KBM-7 (cell line): ENCODE results near the gene TACSTD2.
A peak's percentile ranks its signal among the peaks of the same experiment; 100 is the strongest.
"Not testable (repeated sequence)": the region's sequence is repeated elsewhere in the genome, so short reads cannot be mapped to it uniquely, and the experiment has no call there.

Source experiments
- DNase-seq: peaks from one replicate; pipeline ENCODE4 v3.0.0-alpha.2; 2015
- in situ Hi-C: fragments of 300-500 bp; cut with MboI; formaldehyde crosslinking; loops from 2 replicates; pipeline ENCODE4 v1.14.3; 2020; ENCODE audit warnings: low sequenced_read_pairs, low pct_unique_long_range_greater_than_20kb, mixed read lengths

Gene TACSTD2

GRCh38 chr1:58591806-58592205 is 14.8 kb upstream of the TACSTD2 start:
- in situ Hi-C loops: no loop called here

GRCh38 chr1:58590019-58590418 is 13.0 kb upstream of the TACSTD2 start:
- DNase-seq: no peak
- in situ Hi-C loops: no loop called here

More at GRCh38 chr1:58591806-58592205, 14.8 kb upstream of the TACSTD2 start:
- DNase-seq: no peak

GRCh38 chr1:58588396-58588795 is 11.3 kb upstream of the TACSTD2 start:
- in situ Hi-C loops: no loop called here
- DNase-seq: no peak

- no peak for DNase-seq
- in situ Hi-C loops: no loop called here
Measured at GRCh38 chr1:58587667-58588066, 10.6 kb upstream of the TACSTD2 start.

GRCh38 chr1:58586271-58586670 is 9.2 kb upstream of the TACSTD2 start:
- in situ Hi-C loops: no loop called here
- DNase-seq: no peak

GRCh38 chr1:58585581-58586151 is 8.6 kb upstream of the TACSTD2 start:
- DNase-seq: peak; percentile 37
- in situ Hi-C loops: no loop called here

- in situ Hi-C loops: no loop called here
Measured at GRCh38 chr1:58585166-58585565, 8.1 kb upstream of the TACSTD2 start.

DNA sequence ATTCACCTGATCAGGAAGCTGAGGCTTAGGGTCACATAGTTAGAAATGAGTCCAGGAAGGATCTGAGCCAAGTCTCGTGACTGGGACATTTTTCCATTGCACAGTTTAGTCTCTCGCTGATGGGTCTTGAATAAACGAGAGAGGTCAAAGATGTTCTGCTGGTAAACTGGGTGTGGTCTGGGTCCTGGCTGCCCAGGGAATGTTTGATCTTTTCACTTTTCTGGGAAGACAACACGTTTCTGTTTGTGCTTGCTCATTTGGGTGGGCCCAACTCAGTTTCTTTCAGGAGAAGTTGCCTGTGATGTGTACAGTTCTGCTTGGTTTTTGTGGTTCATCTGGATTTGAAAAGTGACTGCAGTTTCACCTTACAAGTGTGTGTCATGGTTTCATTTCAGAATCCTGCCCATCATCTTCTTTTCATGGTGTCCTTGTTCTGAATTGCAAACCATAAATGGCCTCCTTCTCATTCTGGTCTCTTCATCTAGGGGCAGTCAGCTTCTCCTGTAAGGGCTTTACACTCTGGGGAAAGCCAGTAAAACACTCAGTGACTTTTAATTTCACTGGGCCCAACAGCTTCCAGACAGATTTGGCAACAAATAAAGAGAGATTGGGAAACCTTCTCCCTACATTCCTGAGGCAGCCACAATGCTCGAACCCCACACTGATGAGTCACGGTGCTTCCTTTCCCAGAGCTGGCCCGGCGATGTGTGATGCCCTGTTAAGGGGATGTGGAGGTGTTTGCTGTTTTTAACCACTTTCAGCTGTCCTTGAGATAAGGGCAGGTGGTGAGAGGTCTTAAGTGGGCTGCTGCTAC is 7.2 kb upstream of the TACSTD2 start:
- peak; percentile 53 for DNase-seq
- in situ Hi-C loops: no loop called here

More at GRCh38 chr1:58585166-58585565, 8.1 kb upstream of the TACSTD2 start:
- no peak for DNase-seq

DNA sequence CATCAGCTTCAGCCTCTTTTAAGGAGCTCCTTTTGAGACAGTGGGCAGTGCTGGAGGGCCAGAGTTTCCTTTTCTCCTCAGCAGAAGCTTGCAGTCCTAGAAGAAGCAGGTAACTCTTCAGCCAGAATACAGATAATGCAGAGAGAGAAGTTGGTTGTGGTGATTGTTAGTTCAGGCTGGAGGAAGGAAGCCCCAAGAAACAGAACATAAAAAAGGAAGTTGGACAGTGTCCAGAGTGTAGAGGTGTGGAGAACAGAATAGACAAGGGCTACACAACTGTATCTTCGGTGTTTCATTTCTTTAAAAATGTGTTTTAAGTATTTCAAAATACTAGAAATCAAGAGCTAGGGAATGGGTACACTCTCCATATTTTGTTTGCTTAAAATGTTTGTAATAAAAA is 6.4 kb upstream of the TACSTD2 start:
- peak; percentile 83 for DNase-seq
- in situ Hi-C loops: no loop called here

DNA sequence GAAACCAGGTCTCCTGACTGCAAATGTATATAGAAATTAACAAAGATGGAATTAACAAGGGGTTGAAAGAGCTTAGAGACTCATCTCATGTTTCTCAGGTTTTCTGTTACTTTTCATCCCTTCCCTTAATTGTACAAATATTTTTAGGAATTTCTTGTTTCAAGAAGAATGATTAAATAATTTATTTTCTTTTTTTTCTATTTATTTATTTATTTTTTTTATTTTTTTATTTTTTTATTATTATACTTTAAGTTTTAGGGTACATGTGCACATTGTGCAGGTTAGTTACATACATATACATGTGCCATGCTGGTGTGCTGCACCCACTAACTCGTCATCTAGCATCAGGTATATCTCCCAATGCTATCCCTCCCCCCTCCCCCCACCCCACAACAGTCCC is 5.1 kb upstream of the TACSTD2 start:
- in situ Hi-C loops, DNase-seq: not testable (repeated sequence)

- no peak for DNase-seq
Measured at GRCh38 chr1:58581641-58582040, 4.6 kb upstream of the TACSTD2 start.

GRCh38 chr1:58580186-58580585 is 3.1 kb upstream of the TACSTD2 start:
- no peak for DNase-seq
- in situ Hi-C loops: no loop called here

More at GRCh38 chr1:58581641-58582040, 4.6 kb upstream of the TACSTD2 start:
- in situ Hi-C loops: no loop called here

GRCh38 chr1:58577654-58578030 is 590 bp upstream of the TACSTD2 start:
- no peak for DNase-seq
- in situ Hi-C loops: no loop called here

- no peak for DNase-seq
- in situ Hi-C loops: no loop called here
Measured at GRCh38 chr1:58576325-58576726, 726 bp downstream of the TACSTD2 start.

- DNase-seq: no peak
- in situ Hi-C loops: no loop called here
Measured at GRCh38 chr1:58575551-58576324, 1.3 kb downstream of the TACSTD2 start.

- no peak for DNase-seq
- in situ Hi-C loops: no loop called here
Measured at GRCh38 chr1:58574816-58575215, 2.2 kb downstream of the TACSTD2 start.

DNA sequence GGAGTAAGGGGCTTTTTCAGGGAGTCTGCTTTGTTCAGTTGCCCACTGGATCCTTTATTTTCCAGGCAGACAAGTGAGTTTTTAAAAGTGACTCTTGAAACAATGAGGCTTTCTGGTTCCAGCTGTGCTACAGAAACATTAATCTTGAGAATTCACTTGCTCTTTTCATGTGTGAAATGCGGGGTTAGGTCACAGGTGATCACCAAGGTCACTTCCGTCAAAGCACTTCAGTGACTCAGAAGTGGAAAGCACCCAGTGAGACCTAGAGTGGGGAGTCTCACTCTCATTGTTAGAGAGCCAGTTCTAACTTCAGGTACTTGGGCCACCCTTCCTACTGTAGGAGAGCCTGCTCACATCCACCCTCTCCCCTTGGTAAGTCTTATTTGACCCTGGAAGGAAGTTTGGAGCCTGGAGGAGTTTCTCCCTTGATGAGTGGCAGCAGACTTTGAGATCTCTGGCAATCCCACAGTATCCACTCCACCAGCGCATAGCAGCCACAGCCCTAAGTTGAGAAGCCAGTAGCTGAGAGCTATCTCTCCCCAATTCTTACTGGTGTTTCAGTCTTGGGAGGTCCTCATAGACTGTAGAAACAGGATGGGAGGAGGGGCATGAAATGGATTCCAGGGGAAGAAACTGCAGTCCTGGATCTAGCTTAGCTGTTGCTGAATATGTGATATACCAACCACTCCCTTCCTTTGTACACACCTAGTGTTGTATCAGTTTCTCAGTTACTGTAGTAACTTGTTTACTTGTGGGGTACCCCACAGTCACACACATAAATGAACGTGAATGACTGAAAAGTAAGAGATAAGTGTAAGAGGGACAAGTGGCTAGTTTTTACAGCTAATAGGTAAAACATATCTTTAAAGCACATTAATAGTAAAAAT is 3.1 kb downstream of the TACSTD2 start:
- no peak for DNase-seq
- in situ Hi-C loops: no loop called here

- DNase-seq: no peak
- in situ Hi-C loops: no loop called here
Measured at GRCh38 chr1:58573138-58573537, 3.9 kb downstream of the TACSTD2 start.

- no peak for DNase-seq
- in situ Hi-C loops: no loop called here
Measured at GRCh38 chr1:58572690-58573089, 4.4 kb downstream of the TACSTD2 start.
